Caco-2 (cell line): Measurements from ENCODE around the gene FIGLA. TPM values are rescaled to one million over a fixed set of nuclear protein-coding genes. Genes with fewer than 3 reads are reported as not detected.

Source experiments
- BruUV-seq: library from RNA; stranded (reverse); fragments of 400-500 nt; replicated peaks from 2 replicates; lab custom pipeline; 2021; lab: Mats Ljungman, UMichigan
- CTCF ChIA-PET: fragments of 300-600 bp; sonication (Branson Sonifier 250); formaldehyde crosslinking; loops from one replicate; lab custom pipeline; 2022; ENCODE audit warnings: antibody characterized with exemption; lab: Charles Lee
- POLR2A ChIA-PET: fragments of 300-600 bp; sonication (Branson Sonifier 250); formaldehyde crosslinking; loops from one replicate; lab custom pipeline; 2022; ENCODE audit warnings: antibody characterized with exemption; lab: Charles Lee
- DNase-seq, 2 experiments: peaks; one replicate each; pipeline versions ENCODE4 v3.0.0 to v3.0.0-alpha.2; 2020 to 2022
- H3K27me3 ChIP-seq: replicated peaks from 2 replicates; pipeline ENCODE4 v1.6.0; 2011; ENCODE audit warnings: low read length; ENCODE audit not compliant: control insufficient read depth, insufficient read depth
- H3K36me3 ChIP-seq: 2 replicates; pipeline ENCODE4 v1.5.1; 2011; ENCODE audit warnings: low read length; ENCODE audit not compliant: control insufficient read depth, insufficient read depth
- H3K4me1 ChIP-seq: fragments of 250-450 bp; sonication (Bioruptor Pico); 2 replicates; pipeline ENCODE4 v1.5.1; 2020; ENCODE audit warnings: mild to moderate bottlenecking
- H3K4me3 ChIP-seq: 2 replicates; pipeline ENCODE4 v1.5.1; 2011; ENCODE audit warnings: low read depth, mild to moderate bottlenecking, control low read depth, low read length
- H3K9me3 ChIP-seq: fragments of 250-450 bp; sonication (Bioruptor Pico); 2 replicates; pipeline ENCODE4 v1.5.1; 2020; ENCODE audit warnings: mild to moderate bottlenecking, moderate library complexity
- H3K27ac Mint-ChIP-seq: one replicate; pipeline ENCODE4 v1.8.0; 2022; ENCODE audit warnings: mixed read lengths; ENCODE audit not compliant: unreplicated experiment
- H3K27me3 Mint-ChIP-seq: one replicate; pipeline ENCODE4 v1.8.0; 2022; ENCODE audit warnings: mixed read lengths; ENCODE audit not compliant: insufficient read depth, unreplicated experiment
- H3K36me3 Mint-ChIP-seq: one replicate; pipeline ENCODE4 v1.8.0; 2022; ENCODE audit warnings: mild to moderate bottlenecking, mixed read lengths; ENCODE audit not compliant: insufficient read depth, unreplicated experiment
- H3K4me1 Mint-ChIP-seq: one replicate; pipeline ENCODE4 v1.8.0; 2022; ENCODE audit warnings: low read depth, mixed read lengths; ENCODE audit not compliant: unreplicated experiment
- H3K4me3 Mint-ChIP-seq: one replicate; pipeline ENCODE4 v1.8.0; 2022; ENCODE audit warnings: mild to moderate bottlenecking, moderate library complexity, mixed read lengths; ENCODE audit not compliant: unreplicated experiment
- H3K9me3 Mint-ChIP-seq: one replicate; pipeline ENCODE4 v1.8.0; 2022; ENCODE audit warnings: mixed read lengths; ENCODE audit not compliant: unreplicated experiment
- CTCF ChIP-seq, 2 experiments: fragments of 200-600 bp in 1 of 2; IDR thresholded peaks; 1 replicate in 1 of 2; 2 replicates in 1 of 2; pipeline versions ENCODE4 v1.5.1 to v1.8.0; 2011 to 2022; ENCODE audit warnings: antibody characterized with exemption in 1 of 2, control low read depth in 1 of 2, inconsistent platforms in 1 of 2, low read depth in 1 of 2, low read length in 1 of 2, mild to moderate bottlenecking in 1 of 2, moderate library complexity in 1 of 2; ENCODE audit not compliant: insufficient read depth in 1 of 2, severe bottlenecking in 1 of 2, unreplicated experiment in 1 of 2
- intact Hi-C: fragments of 100-400 bp; cut with micrococcal nuclease; formaldehyde crosslinking; loops from one replicate; pipeline ENCODE4 v1.10.0; 2022; ENCODE audit not compliant: unreplicated experiment
- total RNA-seq: library from RNA; stranded (reverse); gene quantifications from 2 replicates; pipeline ENCODE4 v1.2.3, GENCODE V29; 2022

Gene FIGLA
- total RNA-seq, 1 experiment from 2014 or later: not detected

DNA sequence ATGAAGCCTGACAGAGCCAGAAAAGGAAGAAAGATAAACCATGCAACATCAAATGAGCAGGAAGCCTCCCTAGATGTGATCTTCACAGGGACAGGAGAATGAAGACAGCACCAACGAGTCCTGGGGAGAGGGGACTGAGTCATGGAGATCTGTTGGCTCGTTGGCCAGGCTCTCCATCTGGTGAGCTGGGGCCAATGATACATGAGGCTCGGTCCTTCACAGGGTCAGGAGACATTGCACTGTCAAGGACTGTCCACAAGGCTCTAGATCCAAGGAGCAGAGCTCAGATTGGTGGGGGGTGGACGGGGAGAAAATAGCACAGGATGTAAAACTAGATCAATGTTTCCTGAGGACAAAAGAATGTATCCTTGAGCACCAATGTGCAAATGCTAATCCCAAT is 44.4 kb upstream of the FIGLA start:
- DNase-seq: no peak
- no peaks in the 10 kb centered on the region for H3K4me1 Mint-ChIP-seq
- no peak overlapping the region for H3K4me3 Mint-ChIP-seq
- H3K27ac Mint-ChIP-seq: no peak overlapping the region
- no peak for TF ChIP-seq CTCF (IDR thresholded peaks at IDR 0.05; ENCODE audit: insufficient read depth in 1 of 2, low read depth in 1 of 2, low read length in 1 of 2, severe bottlenecking in 1 of 2, unreplicated experiment in 1 of 2)
- Histone ChIP-seq H3K27me3 (0 out of 2 replicates have a peak, but pooled peaks cover 1% of the 10 kb centered on the region), H3K36me3 (no peaks in the 10 kb centered on the region), H3K4me3 (no peak overlapping the region), H3K9me3 (no peaks in the 10 kb centered on the region), H3K4me1 (no peaks in the 10 kb centered on the region)
- ChIA-PET CTCF (no interaction called here), POLR2A (no interaction called here)
- no peaks in the 10 kb centered on the region for H3K36me3 Mint-ChIP-seq
- peaks cover 25% of the 10 kb centered on the region for H3K27me3 Mint-ChIP-seq
- no peaks in the 10 kb centered on the region for H3K9me3 Mint-ChIP-seq
- BruUV-seq: no TSS peak
- intact Hi-C loops: no loop called here

DNA sequence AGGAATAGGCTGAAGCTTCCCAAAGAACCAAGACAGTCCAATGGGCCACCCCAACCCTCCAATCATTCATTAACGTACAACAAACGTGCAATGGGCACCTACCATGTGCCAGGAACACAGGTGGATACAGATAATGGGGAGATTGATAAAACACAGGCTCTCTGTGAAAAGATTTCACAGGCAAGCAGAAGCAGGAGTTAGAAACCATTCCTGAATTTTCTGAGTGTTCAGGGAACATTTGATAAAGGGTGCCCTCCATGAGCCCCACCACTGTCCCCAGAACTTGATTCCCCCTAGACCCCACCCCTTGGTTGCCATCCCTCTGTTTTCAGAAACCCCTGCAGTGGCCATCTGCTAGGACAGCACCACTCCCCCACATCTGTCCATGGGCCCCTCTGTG is 43.7 kb upstream of the FIGLA start:
- H3K27me3 Mint-ChIP-seq: peaks cover 27% of the 10 kb centered on the region
- no peaks in the 10 kb centered on the region for H3K36me3 ChIP-seq
- no peaks in the 10 kb centered on the region for H3K9me3 Mint-ChIP-seq
- H3K36me3 Mint-ChIP-seq: no peaks in the 10 kb centered on the region
- no peak overlapping the region for H3K4me3 Mint-ChIP-seq
- H3K27me3 ChIP-seq: 0 out of 2 replicates have a peak, but pooled peaks cover 1% of the 10 kb centered on the region
- ChIA-PET POLR2A (no interaction called here), CTCF (no interaction called here)
- no peak overlapping the region for H3K4me3 ChIP-seq
- intact Hi-C loops: no loop called here
- DNase-seq: no peak
- BruUV-seq: no TSS peak
- no peaks in the 10 kb centered on the region for H3K4me1 ChIP-seq
- H3K27ac Mint-ChIP-seq: no peak overlapping the region
- H3K4me1 Mint-ChIP-seq: no peaks in the 10 kb centered on the region
- TF ChIP-seq CTCF (IDR thresholded peaks at IDR 0.05; ENCODE audit: insufficient read depth in 1 of 2, low read depth in 1 of 2, low read length in 1 of 2, severe bottlenecking in 1 of 2, unreplicated experiment in 1 of 2): no peak
- no peaks in the 10 kb centered on the region for H3K9me3 ChIP-seq

DNA sequence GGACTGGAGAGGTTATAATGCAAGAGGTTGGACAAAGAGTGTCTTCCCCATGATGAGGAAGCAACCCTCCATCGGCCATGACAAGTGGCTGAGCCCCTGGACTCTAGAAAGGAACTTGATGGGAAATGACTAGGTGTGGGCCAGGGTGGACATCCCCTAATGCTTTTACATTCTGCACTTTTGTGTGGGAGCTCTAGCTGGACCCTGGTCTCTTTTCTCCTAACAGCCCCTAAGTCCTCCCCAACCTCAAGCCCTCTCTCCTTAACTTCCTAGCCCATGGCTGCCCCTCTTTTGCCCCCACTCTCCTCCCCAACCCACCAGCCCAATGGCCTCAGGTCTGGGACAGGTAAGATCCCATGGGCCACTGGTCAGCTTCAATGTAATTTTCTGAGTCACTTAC is 42.8 kb upstream of the FIGLA start:
- no peaks in the 10 kb centered on the region for H3K36me3 ChIP-seq
- H3K27me3 ChIP-seq: no peaks in the 10 kb centered on the region; the same call in 1 of the 2 replicates
- BruUV-seq: no TSS peak
- Mint-ChIP-seq H3K9me3 (no peaks in the 10 kb centered on the region), H3K4me3 (no peak overlapping the region), H3K36me3 (no peaks in the 10 kb centered on the region), H3K4me1 (no peaks in the 10 kb centered on the region), H3K27me3 (peaks cover 23% of the 10 kb centered on the region), H3K27ac (no peak overlapping the region)
- no peaks in the 10 kb centered on the region for H3K4me1 ChIP-seq
- no peak for DNase-seq
- H3K4me3 ChIP-seq: no peak overlapping the region
- ChIA-PET POLR2A (no interaction called here), CTCF (no interaction called here)
- intact Hi-C loops: no loop called here
- no peak for TF ChIP-seq CTCF (IDR thresholded peaks at IDR 0.05; ENCODE audit: insufficient read depth in 1 of 2, low read depth in 1 of 2, low read length in 1 of 2, severe bottlenecking in 1 of 2, unreplicated experiment in 1 of 2)
- H3K9me3 ChIP-seq: no peaks in the 10 kb centered on the region
